Spleen (tissue), 7 donors: ENCODE results near the gene PACRG.
A peak's percentile ranks its signal among the peaks of the same experiment; 100 is the strongest.

Experiments
- POLR2A ChIP-seq, 3 donors: fragments of 450-650 bp; IDR thresholded peaks; one replicate each; pipeline ENCODE4 v1.5.1; 2017; ENCODE audit warnings: antibody characterized with exemption in 3 of 3, mild to moderate bottlenecking in 1 of 3
- POLR2AphosphoS5 ChIP-seq, 3 donors: sonication (generic); formaldehyde crosslinking; IDR thresholded peaks; one replicate each; pipeline ENCODE4 v1.5.1; 2017; ENCODE audit warnings: antibody characterized with exemption in 3 of 3
- TF ChIP-seq, protein P1 (sequence below), 11 experiments: fragments of 200-600 bp in 7 of 11; fragments of 450-650 bp in 4 of 11; sonication (generic) in 4 of 11; IDR thresholded peaks in 8 of 11; conservative IDR thresholded peaks in 3 of 11; 1 replicate in 7 of 11; 2 replicates in 4 of 11; pipeline versions ENCODE4 v1.4.0 to v1.8.0; 2016 to 2021; ENCODE audit warnings: antibody characterized with exemption in 11 of 11, inconsistent platforms in 4 of 11, mild to moderate bottlenecking in 1 of 11
- donor health status: DM: no; HTN: no; CAD: no; lungs with moderate emphysema.
- donor health status: DM: no; HTN: no; CAD: no.
- donor health status: DM: no; HTN: no; CAD: no.

DNA sequence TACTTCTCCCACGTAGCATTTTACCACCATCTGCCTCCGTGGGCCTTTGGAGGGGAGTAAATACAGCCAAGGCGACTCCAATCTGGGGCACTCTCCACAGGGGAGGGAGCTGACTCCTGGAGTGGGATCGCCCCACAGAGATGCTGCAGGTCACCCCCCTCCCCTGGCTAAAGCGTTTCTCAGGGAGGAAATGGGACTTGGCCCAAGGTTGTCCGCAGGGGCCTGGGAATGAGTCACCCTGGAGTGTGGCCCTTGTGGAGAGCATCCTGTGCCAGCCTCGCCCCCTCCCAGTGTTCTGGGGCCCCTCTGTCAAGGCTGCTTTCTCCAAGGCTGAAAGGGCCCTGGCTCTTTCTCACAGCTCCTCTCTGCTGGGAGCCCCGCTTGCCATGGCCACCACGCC is 602.2 kb downstream of the PACRG start:
- TF ChIP-seq POLR2A (IDR thresholded peaks at IDR 0.05): no peak
- TF ChIP-seq, protein P1, sequence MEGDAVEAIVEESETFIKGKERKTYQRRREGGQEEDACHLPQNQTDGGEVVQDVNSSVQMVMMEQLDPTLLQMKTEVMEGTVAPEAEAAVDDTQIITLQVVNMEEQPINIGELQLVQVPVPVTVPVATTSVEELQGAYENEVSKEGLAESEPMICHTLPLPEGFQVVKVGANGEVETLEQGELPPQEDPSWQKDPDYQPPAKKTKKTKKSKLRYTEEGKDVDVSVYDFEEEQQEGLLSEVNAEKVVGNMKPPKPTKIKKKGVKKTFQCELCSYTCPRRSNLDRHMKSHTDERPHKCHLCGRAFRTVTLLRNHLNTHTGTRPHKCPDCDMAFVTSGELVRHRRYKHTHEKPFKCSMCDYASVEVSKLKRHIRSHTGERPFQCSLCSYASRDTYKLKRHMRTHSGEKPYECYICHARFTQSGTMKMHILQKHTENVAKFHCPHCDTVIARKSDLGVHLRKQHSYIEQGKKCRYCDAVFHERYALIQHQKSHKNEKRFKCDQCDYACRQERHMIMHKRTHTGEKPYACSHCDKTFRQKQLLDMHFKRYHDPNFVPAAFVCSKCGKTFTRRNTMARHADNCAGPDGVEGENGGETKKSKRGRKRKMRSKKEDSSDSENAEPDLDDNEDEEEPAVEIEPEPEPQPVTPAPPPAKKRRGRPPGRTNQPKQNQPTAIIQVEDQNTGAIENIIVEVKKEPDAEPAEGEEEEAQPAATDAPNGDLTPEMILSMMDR (IDR thresholded peaks at IDR 0.05 in 8 of 11, conservative IDR thresholded peaks at IDR 0.05 in 3 of 11): no peak
- TF ChIP-seq POLR2AphosphoS5 (IDR thresholded peaks at IDR 0.05): peak in 2 of 3 donors; percentile 24 to 44
